A673 (cell line): ENCODE results near the gene SLC4A9.

Experiments
- EZH2 ChIP-seq: fragments of 200-600 bp; sonication (generic); IDR thresholded peaks from 2 replicates; pipeline ENCODE4 v1.6.1; 2017; ENCODE audit warnings: borderline replicate concordance, low read depth, mild to moderate bottlenecking, mixed read lengths, antibody characterized with exemption, low read length; ENCODE audit not compliant: poor library complexity, severe bottlenecking
- TF ChIP-seq, protein P1 (sequence below): fragments of 300-800, 200-600 bp; sonication (generic); conservative IDR thresholded peaks from 2 replicates; pipeline ENCODE4 v1.5.1; 2017; ENCODE audit warnings: low read depth, mild to moderate bottlenecking, antibody characterized with exemption, low read length, moderate library complexity, mixed read lengths

DNA sequence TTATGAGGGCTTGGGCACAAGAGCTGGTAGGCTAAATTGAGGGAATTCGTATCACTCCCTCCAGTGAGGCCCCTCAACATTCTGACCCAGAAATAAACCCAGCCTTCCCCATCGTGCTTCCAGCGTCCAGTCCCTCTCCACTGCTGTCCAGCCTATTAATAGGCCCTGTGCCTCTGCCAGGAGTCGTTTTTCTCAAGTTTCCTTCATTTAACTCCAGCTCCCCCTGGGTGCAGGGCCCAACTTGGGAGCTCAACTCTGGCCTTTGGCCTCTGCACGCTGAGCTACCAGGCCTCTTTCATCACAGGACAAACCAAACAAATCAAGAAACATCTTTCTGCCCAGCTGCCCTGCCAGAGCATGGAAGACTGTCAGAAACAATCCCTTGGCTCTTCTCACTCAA, 23.6 kb upstream of the SLC4A9 start:
- TF ChIP-seq, protein P1, sequence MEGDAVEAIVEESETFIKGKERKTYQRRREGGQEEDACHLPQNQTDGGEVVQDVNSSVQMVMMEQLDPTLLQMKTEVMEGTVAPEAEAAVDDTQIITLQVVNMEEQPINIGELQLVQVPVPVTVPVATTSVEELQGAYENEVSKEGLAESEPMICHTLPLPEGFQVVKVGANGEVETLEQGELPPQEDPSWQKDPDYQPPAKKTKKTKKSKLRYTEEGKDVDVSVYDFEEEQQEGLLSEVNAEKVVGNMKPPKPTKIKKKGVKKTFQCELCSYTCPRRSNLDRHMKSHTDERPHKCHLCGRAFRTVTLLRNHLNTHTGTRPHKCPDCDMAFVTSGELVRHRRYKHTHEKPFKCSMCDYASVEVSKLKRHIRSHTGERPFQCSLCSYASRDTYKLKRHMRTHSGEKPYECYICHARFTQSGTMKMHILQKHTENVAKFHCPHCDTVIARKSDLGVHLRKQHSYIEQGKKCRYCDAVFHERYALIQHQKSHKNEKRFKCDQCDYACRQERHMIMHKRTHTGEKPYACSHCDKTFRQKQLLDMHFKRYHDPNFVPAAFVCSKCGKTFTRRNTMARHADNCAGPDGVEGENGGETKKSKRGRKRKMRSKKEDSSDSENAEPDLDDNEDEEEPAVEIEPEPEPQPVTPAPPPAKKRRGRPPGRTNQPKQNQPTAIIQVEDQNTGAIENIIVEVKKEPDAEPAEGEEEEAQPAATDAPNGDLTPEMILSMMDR = no peak
- no peak for TF ChIP-seq EZH2
